AG09319 (cell line): Measurements from ENCODE around the gene RBMS2.

Source experiments
- DNase-seq: peaks from one replicate; pipeline ENCODE4 v3.0.0-alpha.2; 2010; ENCODE audit warnings: low read depth; ENCODE audit errors: extremely low read depth
- TF ChIP-seq, protein P1 (sequence below): IDR thresholded peaks from 2 replicates; pipeline ENCODE4 v1.5.1; 2011; ENCODE audit warnings: low read depth, mild to moderate bottlenecking, inconsistent platforms, low read length, moderate library complexity

RBMS2 gene

DNA sequence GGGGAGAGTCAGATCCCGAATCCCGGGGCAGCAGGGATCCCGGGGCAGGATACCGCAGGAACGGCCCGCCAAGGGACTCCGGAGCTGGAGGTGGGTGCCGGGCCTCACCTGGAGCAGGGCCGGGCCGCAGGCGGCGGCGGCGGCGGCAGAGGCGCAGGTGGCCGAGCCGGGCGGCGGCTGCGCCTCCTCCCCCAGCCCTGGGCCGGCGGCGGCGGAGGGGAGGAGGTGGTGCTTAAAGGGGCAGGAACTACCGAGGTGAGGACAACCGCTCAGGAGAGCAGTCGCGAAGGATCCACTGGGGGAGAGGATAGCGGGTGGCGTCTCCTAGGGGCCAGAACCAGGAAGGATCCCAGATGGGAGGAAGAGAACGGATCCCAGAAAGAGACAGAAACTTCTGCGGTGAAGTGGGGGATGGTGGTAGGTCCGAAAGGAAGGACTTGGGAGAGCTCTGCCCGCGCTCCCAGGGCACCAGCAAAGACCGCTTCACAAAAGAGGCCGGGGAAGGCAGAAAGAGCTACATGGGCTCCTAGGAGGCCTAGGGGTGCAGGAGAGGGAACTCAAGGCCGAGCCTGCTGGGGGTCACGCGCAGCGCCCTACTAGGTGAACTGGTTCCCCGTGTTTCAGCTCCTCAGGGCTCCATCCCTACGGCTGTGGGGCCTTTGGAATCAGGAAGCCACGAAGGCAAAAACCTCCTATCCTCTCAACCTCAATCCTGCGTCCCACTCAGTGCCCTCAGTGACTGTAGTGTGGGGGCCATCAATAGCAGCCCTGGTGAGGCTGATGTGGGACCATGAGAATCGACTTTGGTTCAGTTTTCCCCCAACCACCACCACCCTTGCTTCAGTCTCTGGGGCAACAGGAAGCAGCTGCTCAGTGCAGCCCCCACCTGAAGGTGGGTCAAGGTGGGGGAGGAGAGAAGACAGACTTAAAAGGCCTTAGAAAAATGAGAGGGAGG lies 113.5 kb downstream of the RBMS2 start:
- TF ChIP-seq, protein P1, sequence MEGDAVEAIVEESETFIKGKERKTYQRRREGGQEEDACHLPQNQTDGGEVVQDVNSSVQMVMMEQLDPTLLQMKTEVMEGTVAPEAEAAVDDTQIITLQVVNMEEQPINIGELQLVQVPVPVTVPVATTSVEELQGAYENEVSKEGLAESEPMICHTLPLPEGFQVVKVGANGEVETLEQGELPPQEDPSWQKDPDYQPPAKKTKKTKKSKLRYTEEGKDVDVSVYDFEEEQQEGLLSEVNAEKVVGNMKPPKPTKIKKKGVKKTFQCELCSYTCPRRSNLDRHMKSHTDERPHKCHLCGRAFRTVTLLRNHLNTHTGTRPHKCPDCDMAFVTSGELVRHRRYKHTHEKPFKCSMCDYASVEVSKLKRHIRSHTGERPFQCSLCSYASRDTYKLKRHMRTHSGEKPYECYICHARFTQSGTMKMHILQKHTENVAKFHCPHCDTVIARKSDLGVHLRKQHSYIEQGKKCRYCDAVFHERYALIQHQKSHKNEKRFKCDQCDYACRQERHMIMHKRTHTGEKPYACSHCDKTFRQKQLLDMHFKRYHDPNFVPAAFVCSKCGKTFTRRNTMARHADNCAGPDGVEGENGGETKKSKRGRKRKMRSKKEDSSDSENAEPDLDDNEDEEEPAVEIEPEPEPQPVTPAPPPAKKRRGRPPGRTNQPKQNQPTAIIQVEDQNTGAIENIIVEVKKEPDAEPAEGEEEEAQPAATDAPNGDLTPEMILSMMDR: peak; percentile 55
- DNase-seq: no peak

DNA sequence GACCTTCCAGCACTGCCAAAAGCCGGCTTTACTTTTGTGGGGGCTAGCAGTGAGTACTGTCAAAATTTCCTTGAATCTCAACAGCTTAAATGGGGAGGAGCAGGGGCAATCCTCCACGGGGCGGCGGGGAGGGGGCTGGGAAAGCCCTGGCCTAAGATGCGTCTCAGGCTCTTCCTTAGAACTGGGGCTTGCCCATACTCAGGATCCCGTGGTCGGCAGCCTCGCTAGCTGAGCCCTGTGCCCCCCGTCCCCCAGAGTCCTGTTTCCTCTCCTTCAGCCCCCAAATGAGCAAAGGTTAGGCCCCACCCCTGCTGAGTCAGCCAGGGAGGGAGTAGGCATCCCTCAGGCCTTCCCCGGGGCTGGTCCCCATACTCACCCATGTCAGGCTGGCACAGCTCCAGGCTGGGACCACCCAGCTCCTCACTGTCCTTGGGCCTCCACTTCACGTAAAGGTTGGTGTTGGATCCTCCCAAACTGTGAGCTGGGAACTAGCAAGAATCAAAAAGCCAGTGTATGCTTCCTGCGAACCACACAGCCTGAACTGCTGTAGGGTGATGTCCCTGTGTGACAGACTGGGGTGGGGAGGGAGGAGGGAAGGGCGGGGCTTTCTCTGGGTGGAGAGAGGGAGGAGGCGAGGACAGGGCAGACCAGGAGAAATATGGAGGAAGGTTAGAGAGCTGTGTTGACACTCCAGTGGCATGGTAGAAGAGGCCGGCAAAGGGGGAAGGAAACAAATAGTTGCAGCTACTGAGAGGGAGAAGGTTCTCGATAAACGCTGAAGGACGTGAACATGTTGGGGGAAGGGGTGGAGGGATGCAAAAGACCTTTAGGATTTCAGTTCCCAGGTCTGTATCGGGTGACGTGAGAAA lies 114.4 kb downstream of the RBMS2 start:
- peak; percentile 67 for DNase-seq
- TF ChIP-seq, protein P1: no peak

DNA sequence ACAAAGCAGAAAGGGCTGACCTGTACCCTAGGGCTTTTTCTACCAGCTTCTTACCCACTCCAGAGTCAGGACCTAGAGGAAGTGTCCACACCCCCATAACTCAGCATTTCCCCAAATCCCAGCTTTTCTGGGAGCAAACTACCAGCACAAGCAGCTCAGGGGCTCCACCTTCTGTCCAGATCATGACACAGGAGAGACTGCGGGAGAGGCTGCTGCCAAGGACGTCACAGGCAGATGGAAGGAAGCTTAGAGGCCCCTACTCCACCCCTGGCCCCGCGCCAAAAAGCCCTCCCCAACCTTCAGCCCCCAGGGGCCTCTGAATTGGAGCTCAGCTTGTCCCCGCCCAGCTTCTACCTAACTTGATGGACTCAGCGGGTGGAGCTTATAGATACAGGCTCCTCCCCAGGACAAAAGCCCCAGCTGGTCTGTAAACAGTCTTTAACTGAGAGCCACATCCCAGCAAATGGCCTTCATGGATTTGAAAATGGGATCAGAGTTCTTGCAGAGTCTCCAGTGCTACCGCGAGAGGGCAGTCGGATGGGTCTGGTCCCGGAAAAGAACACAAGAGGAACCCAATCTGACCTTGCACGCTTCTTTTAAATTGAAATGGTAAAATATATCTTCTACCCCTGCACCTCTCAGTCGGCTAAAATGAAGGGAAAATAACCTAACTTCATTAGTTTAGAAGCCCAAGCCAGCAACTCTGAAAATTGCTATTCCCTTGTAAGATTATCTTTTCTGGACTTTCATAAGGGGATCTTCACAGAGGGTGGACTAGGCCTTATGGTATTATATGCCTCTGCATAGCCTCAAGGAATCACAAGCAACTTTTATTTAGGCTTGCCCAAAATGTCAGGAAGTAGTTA lies 115.3 kb downstream of the RBMS2 start:
- peak; percentile 100 for DNase-seq
- TF ChIP-seq, protein P1: peak; percentile 80

DNA sequence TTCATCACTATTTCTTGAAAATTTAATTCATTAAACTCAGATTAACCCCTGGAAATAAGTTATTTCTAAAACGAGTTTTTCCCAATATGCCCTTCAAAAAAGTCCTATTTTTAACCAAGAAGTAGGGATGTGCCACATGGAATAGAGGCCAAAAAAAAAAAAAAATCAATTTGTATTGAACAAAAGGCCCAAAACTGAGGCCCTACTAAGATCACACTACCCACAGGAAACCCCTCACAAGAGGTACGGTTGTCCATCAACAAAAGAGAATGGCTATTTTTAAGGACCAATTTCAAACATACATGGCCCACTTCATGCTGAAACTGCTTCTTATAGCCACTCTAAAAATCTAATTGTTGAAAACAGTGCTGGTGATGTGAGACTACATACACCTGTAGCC lies 116.0 kb downstream of the RBMS2 start:
- TF ChIP-seq, protein P1: no peak
- DNase-seq: no peak

DNA sequence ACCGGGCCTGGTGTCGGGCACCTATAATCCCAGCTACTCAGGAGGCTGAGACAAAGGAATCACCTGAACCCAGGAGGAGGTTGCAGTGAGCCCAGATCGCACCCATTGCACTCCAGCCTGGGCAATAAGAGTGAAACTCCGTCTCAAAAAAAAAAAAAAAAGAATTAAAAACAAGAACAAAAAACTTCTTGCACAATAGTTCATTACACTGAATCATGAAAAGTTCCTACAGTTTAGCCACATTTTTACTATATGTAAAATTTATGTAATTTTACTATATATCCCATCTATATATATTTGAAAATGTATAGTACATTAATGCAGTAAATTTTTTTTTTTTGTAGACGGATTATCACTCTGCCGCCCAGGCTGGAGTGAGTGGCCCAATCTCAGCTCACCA lies 119.6 kb downstream of the RBMS2 start:
- DNase-seq: no peak
- TF ChIP-seq, protein P1: no peak

DNA sequence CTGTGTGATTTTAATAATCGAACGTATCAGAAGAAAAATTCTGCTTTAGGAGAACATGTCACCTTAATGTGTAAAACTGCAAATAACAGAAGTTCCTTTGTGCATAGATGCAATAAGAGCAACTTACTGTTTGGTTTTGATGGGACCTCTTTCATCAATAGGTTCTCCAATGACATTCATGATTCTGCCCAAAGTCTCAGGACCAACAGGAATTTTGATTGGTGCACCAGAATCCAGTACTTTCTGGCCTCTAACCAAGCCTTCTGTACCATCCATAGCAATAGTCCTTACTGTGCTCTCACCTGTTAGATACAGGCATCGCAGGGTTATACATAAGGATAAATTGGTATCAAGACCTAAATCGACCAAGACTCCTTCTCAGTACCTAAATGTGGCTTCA lies 123.0 kb downstream of the RBMS2 start:
- no peak for DNase-seq
- TF ChIP-seq, protein P1: no peak
